ACHN (cell line): ENCODE data around the gene CDK5RAP2.

ENCODE experiments used
- DNase-seq: peaks from one replicate; pipeline ENCODE4 v3.0.0-alpha.2; 2015
- in situ Hi-C: cut with HindIII; loops from 2 replicates; pipeline ENCODE4 v1.10.0; 2017; ENCODE audit warnings: low sequenced_read_pairs, low pct_ligation_motif_present, low pct_unique_long_range_greater_than_20kb

Gene CDK5RAP2

DNA sequence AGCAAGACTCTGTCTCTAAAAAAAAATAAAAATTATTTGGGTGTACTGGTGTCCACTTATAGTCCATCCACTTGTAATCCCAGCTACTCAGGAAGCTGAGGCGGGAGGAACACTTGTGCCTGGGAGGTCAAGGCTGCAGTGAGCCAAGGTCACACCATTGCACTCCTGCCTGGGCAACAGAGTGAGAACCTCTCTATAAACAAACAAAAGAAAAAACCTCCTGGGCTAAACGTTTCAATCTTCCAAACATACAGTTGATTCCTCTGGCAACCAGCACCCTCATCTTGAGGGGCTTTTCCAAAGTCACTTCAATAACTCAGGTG lies 13.9 kb upstream of the CDK5RAP2 start:
- in situ Hi-C loops: no loop called here
- no peak for DNase-seq

GRCh38 chr9:120593250-120593954 lies 13.4 kb upstream of the CDK5RAP2 start:
- in situ Hi-C loops: no loop called here
- no peak for DNase-seq

- DNase-seq: no peak
- in situ Hi-C loops: no loop called here
Observed at GRCh38 chr9:120592210-120592609, 12.2 kb upstream of the CDK5RAP2 start.

DNA sequence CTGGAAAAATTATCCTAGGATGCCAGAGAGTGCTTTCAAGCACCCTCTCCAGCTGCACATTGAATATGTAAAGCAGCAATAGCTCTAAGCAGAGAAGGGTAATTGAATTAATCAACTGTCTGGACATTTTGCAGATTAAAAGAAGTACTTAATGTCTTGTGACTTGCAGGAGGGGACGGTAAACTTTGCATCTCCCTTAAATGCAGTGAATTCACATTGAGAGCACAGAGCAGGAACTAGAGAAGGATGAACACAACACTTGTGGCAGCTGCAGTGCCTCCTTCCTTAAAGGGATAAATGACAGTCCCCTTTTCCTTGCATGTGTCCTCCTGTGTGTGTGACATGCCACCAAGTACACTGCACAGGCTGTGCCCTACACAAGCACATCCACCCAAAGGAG lies 7.4 kb upstream of the CDK5RAP2 start:
- no peak for DNase-seq
- in situ Hi-C loops: no loop called here

- in situ Hi-C loops: no loop called here
- DNase-seq: no peak
Observed at GRCh38 chr9:120583958-120584369, 4.0 kb upstream of the CDK5RAP2 start.

DNA sequence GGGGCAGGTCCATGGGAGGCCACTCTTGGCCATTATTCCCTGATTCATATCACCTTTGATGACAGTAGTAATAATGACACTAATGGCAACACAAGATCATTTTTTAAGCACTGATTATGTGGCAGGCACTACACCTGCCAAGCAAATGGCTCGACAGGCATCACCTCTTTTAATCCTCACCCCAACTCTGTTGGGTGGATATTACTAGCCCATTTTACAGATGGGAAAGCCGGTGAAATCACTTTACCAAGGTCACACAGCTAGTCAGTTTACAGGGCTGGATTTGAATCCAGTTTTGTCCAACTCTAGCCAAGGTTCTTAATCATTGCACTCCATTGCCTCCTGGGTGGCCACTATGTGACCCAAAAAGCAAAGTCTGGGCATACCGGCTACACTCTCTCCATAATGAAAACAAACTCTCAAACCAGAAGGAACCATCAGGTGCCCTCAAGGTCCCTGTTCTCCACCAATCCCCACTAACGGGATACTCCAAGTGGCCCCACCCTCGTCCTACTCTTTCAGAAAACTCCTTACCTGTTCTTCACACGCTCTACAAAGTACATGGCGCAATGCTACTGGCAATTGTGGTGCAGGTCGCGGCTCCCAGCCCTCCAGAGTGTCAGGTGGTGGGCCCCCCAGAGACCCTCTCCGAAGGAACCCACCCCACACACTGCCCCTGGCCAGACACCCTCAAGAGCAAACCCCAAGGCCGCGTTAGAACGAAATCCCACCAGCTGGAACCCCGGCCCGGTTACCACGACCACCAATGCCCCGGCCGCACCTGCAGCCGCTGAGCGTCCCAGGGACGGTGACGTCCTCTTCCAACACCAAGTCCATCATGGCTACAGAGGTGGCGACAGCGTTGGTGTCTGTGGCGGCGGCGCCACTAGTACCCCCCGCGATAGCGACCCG lies 572 bp downstream of the CDK5RAP2 start:
- in situ Hi-C loops: no loop called here
- DNase-seq: peak; percentile 28

DNA sequence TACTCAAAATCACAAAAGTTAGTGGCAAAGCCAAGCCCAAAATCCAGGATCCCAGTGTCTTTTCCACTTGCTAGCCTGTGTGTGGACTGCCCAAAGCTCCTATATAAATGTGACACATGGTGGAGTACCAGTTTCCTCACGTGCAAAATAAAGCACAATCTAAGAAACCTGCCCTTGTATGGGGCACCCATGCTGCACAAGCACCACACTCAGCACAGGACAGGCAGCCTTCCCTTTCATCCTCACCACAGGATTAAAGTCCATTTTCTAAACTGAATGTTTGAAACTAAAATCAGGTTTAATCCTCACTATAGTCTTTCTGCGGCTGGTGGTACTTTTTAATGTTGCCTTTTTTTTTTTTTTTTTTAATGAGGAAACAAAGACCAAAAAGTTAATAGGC lies 5.5 kb downstream of the CDK5RAP2 start:
- in situ Hi-C loops: no loop called here
- no peak for DNase-seq

DNA sequence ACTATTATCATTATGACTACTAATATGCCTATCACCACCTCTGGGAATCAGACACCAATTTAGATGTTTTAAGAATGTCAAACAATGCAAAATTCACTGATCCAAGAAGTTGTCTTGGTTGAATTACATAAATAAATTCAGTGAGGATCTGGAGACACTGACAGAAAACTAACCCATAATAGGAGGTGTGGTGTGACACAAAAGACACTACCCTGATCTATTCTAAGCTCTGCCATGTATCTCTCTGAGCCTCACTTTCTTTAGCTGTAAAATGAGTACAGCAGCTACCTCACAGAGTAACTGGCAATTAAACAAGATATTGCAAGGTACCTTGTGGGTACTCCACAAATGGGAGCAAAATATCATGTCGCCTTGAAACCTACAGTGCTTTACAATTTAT lies 7.5 kb downstream of the CDK5RAP2 start:
- in situ Hi-C loops: no loop called here
- DNase-seq: no peak

- in situ Hi-C loops: no loop called here
- DNase-seq: no peak
Observed at GRCh38 chr9:120571443-120572257, 8.3 kb downstream of the CDK5RAP2 start.

DNA sequence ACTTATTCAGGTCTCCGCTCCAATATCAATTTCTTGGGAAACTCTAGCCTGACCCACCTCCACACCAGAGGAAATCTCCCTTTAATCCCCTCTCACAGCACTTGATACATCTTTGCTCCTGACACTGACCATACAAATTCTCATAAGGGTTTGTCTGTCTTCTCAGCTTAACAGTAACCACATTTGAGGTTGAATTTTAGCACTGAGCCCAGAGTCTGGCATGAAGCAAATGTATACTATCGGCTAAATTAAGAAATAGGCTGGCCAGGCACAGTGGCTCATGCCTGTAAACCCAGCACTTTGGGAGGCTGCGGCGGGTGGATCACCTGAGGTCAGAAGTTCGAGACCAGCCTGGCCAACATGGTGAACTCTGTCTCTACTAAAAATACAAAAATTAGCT lies 9.7 kb downstream of the CDK5RAP2 start:
- DNase-seq: no peak
- in situ Hi-C loops: no loop called here

GRCh38 chr9:120569556-120569955 lies 10.4 kb downstream of the CDK5RAP2 start:
- in situ Hi-C loops: no loop called here
- DNase-seq: no peak

GRCh38 chr9:120568816-120569215 lies 11.2 kb downstream of the CDK5RAP2 start:
- DNase-seq: no peak
- in situ Hi-C loops: no loop called here

- in situ Hi-C loops: no loop called here
- no peak for DNase-seq
Observed at GRCh38 chr9:120567874-120568273, 12.1 kb downstream of the CDK5RAP2 start.

DNA sequence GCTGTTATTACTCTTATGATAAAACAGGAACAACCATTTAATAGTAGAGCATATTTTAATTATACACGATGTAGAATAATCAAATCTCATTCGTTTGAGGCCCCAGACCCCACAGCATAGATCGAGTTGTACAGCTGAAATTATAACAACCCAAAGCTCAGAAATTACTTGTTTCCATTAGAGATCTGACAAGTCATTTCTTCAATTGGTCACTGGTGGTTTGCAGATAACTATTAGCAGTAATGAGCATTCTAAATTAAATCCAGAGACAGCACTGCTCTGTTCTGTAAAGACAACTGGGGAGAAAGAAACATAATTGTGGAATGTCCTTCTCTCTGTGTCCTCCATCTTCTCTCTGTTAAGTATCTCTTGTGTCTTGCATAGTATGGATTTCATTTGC lies 12.9 kb downstream of the CDK5RAP2 start:
- DNase-seq: no peak
- in situ Hi-C loops: no loop called here

- no peak for DNase-seq
- in situ Hi-C loops: no loop called here
Observed at GRCh38 chr9:120564589-120564988, 15.4 kb downstream of the CDK5RAP2 start.

- no peak for DNase-seq
- in situ Hi-C loops: no loop called here
Observed at GRCh38 chr9:120562861-120563443, 17.0 kb downstream of the CDK5RAP2 start.

DNA sequence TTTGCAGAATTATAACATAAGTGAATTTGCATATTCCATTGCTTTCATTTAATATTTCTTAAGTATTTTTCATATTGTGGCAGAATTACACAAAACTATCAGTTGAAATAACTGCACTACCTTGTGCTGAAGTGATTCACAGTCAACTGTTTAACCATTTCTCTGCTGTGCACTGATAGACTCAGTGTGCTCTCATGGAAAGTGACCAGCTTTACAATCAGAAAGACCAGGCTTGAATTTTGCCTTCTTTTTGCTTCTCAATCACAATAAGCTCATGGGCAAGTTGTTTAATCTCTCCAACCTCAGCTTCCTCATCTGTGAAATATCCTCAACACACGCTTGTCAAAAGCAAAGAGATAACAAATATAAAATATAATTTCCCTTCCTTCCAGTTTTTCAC lies 18.3 kb downstream of the CDK5RAP2 start:
- in situ Hi-C loops: no loop called here
- DNase-seq: no peak

DNA sequence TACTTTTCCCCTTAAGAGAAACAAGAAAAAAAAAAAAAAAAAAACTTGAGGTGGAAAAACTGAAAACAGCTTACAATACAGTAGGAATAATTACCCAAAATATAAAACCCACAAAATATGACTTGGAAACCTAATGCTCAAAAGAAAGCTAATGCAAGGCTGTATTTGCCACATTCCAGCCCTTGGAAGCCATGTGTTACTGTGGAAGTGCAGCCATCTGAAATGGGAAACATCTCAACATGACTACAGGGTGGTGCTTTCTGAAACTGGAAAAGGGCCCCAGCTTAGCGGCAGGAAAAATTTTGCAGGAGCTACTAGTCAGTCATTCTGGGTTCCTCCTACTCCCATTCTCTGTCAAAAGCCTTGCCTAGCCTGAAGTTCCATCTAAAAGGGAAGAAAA lies 20.4 kb downstream of the CDK5RAP2 start:
- in situ Hi-C loops: no loop called here
- no peak for DNase-seq

- no peak for DNase-seq
- in situ Hi-C loops: no loop called here
Observed at GRCh38 chr9:120558454-120558853, 21.5 kb downstream of the CDK5RAP2 start.
